ENCODE data around the gene FNDC3B.

GRCh38 chr3:172190980-172191379 is 151.6 kb downstream of the FNDC3B start:
- TF ChIP-seq NFIC (IDR thresholded peaks at IDR 0.05) (no peak), YY1 (IDR thresholded peaks at IDR 0.05; ENCODE audit: borderline replicate concordance in 1 of 3, control insufficient read depth in 1 of 3, extremely low read depth in 1 of 3, insufficient read depth in 3 of 3, insufficient read length in 1 of 3, insufficient replicate concordance in 2 of 3, low read depth in 1 of 3, low read length in 2 of 3) (no peak), ZNF280B (CRISPR knock-in tag; IDR thresholded peaks at IDR 0.05) (no peak), POLR2AphosphoS5 (IDR thresholded peaks at IDR 0.05; ENCODE audit: control insufficient read depth, insufficient read depth, low read depth, low read length) (no peak), EZH2 (IDR thresholded peaks at IDR 0.05; ENCODE audit: borderline replicate concordance, low read depth, low read length) (no peak), RNF2 (IDR thresholded peaks at IDR 0.05) (no peak), HES1 (IDR thresholded peaks at IDR 0.05; ENCODE audit: low read depth) (no peak), ZNF165 (CRISPR knock-in tag; IDR thresholded peaks at IDR 0.05; ENCODE audit: borderline replicate concordance) (no peak)
- TF ChIP-seq, protein P1, sequence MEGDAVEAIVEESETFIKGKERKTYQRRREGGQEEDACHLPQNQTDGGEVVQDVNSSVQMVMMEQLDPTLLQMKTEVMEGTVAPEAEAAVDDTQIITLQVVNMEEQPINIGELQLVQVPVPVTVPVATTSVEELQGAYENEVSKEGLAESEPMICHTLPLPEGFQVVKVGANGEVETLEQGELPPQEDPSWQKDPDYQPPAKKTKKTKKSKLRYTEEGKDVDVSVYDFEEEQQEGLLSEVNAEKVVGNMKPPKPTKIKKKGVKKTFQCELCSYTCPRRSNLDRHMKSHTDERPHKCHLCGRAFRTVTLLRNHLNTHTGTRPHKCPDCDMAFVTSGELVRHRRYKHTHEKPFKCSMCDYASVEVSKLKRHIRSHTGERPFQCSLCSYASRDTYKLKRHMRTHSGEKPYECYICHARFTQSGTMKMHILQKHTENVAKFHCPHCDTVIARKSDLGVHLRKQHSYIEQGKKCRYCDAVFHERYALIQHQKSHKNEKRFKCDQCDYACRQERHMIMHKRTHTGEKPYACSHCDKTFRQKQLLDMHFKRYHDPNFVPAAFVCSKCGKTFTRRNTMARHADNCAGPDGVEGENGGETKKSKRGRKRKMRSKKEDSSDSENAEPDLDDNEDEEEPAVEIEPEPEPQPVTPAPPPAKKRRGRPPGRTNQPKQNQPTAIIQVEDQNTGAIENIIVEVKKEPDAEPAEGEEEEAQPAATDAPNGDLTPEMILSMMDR (IDR thresholded peaks at IDR 0.05 in 2 of 3, conservative IDR thresholded peaks at IDR 0.05 in 1 of 3; ENCODE audit: insufficient read depth in 2 of 3, low read depth in 1 of 3, low read length in 3 of 3): no peak
